ENCODE data around the gene RFX6.

RFX6 gene

DNA sequence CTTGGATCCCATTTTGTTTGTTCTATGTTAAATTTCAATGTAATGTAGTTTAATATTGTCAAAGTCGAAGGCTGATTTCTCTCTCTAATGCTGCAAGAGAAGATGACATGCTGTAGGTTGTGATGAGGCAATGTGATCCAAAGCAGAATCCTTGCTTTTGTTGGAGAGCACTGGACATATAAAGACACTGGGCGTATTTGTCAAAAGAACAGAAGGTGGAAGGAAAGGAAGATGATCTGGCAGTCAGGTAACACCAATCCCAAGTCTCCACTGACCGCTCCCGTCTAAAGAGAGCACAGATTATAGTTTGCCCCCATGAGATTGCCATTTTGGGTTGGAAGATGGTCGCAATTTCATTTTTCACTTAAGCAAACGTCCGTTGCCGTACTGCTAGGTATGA is 935 bp upstream of the RFX6 start:
- Mint-ChIP-seq H3K4me1 (peaks cover 8% of the 10 kb centered on the region), H3K36me3 (no peaks in the 10 kb centered on the region), H3K27ac (no peak overlapping the region), H3K4me3 (peak overlapping the region; percentile 7), H3K27me3 (peaks cover 9% of the 10 kb centered on the region), H3K9me3 (peaks cover 3% of the 10 kb centered on the region)
- ATAC-seq (ENCODE audit: low read depth) (no peak), DNase-seq (ENCODE audit: low spot score in 2 of 2) (no peak)

DNA sequence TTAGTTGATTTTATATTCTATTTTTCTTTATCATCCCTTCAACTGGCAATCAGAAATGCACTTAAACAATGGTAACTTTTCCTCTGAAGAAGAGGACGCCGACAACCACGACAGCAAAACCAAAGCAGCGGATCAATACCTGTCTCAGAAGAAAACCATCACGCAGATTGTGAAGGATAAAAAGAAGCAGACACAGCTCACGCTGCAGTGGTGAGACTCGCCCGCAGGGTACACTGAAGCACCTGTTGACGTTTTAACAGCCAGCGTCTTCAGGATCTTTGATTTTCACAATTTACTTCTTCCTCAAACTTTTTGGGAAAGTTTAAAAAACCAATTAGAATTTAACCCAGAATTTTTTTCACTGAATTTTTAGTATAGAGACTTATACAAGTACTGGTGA is 701 bp downstream of the RFX6 start:
- Mint-ChIP-seq H3K27ac (no peak overlapping the region), H3K36me3 (no peaks in the 10 kb centered on the region), H3K4me3 (no peak overlapping the region), H3K4me1 (peaks cover 8% of the 10 kb centered on the region), H3K27me3 (peaks cover 7% of the 10 kb centered on the region), H3K9me3 (no peaks in the 10 kb centered on the region)
- ATAC-seq (ENCODE audit: low read depth) (no peak), DNase-seq (ENCODE audit: low spot score in 2 of 2) (no peak)

GRCh38 chr6:116881236-116881635 is 4.2 kb downstream of the RFX6 start:
- Mint-ChIP-seq H3K4me3 (no peak overlapping the region), H3K36me3 (no peaks in the 10 kb centered on the region), H3K4me1 (peaks cover 6% of the 10 kb centered on the region), H3K27me3 (peaks cover 3% of the 10 kb centered on the region), H3K27ac (no peak overlapping the region), H3K9me3 (no peaks in the 10 kb centered on the region)
- ATAC-seq (ENCODE audit: low read depth) = no peak
- no peak for DNase-seq (ENCODE audit: low spot score in 2 of 2)

GRCh38 chr6:116883005-116883404 is 6.0 kb downstream of the RFX6 start:
- H3K27me3 Mint-ChIP-seq = no peaks in the 10 kb centered on the region
- no peak for ATAC-seq (ENCODE audit: low read depth)
- H3K36me3 Mint-ChIP-seq = no peaks in the 10 kb centered on the region
- no peaks in the 10 kb centered on the region for H3K9me3 Mint-ChIP-seq
- no peak overlapping the region for H3K27ac Mint-ChIP-seq
- no peak for DNase-seq (ENCODE audit: low spot score in 2 of 2)
- no peaks in the 10 kb centered on the region for H3K4me1 Mint-ChIP-seq
- H3K4me3 Mint-ChIP-seq = no peak overlapping the region

- H3K9me3 Mint-ChIP-seq = no peaks in the 10 kb centered on the region
Measured at GRCh38 chr6:116884530-116884929, 7.5 kb downstream of the RFX6 start.

DNA sequence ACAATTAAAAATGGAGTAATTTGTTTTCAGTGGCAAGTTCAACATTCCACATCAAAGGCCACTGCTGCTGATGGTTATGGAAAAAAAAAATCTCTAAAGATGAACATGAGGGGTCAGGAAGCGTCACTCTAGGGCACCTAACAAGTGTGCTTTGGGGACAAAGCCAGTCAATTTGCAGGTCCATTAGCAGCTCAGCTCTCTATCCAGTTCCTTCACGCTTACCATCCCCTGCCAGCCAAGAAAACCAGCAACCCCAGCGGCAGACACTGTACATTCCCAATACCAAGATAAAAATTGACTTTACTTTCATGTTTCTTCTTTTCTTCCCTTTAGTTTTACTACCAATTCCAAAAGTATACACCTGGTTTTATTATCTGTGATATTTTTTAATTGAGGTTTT is 10.1 kb downstream of the RFX6 start:
- no peaks in the 10 kb centered on the region for H3K9me3 Mint-ChIP-seq
- H3K27me3 Mint-ChIP-seq = no peaks in the 10 kb centered on the region
- no peak for ATAC-seq (ENCODE audit: low read depth)

More at GRCh38 chr6:116884530-116884929, 7.5 kb downstream of the RFX6 start:
- Mint-ChIP-seq H3K4me3 (no peak overlapping the region), H3K27me3 (no peaks in the 10 kb centered on the region), H3K27ac (no peak overlapping the region), H3K4me1 (no peaks in the 10 kb centered on the region), H3K36me3 (no peaks in the 10 kb centered on the region)
- DNase-seq (ENCODE audit: low spot score in 2 of 2) (no peak), ATAC-seq (ENCODE audit: low read depth) (no peak)

DNA sequence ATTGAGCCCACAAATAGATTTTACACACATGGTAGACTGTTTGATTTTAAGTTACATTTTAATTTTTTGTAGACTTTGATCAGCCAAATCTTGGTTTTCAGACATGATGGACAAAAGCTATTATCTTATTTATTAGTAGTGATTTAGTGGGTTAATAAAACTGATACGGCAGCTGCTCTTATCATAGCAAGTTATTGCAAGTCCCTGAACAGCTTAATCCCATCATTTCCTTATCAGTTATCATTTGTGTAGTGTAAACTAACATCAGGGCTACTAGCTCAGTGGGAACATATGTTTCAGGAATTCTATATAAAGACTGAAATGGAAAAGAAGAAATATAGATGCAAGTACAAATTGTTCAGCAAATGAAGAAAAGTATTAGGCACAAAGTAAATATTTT is 10.9 kb downstream of the RFX6 start:
- H3K27me3 Mint-ChIP-seq = no peaks in the 10 kb centered on the region
- no peaks in the 10 kb centered on the region for H3K36me3 Mint-ChIP-seq
- no peak for DNase-seq (ENCODE audit: low spot score in 2 of 2)
- H3K4me3 Mint-ChIP-seq = no peak overlapping the region
- H3K27ac Mint-ChIP-seq = no peak overlapping the region
- H3K9me3 Mint-ChIP-seq = no peaks in the 10 kb centered on the region
- no peaks in the 10 kb centered on the region for H3K4me1 Mint-ChIP-seq
- no peak for ATAC-seq (ENCODE audit: low read depth)

More for the DNA sequence above, 10.1 kb downstream of the RFX6 start:
- H3K36me3 Mint-ChIP-seq = no peaks in the 10 kb centered on the region
- no peak overlapping the region for H3K27ac Mint-ChIP-seq
- no peak overlapping the region for H3K4me3 Mint-ChIP-seq
- no peaks in the 10 kb centered on the region for H3K4me1 Mint-ChIP-seq
- DNase-seq (ENCODE audit: low spot score in 2 of 2) = no peak

GRCh38 chr6:116888732-116889360 is 11.8 kb downstream of the RFX6 start:
- no peaks in the 10 kb centered on the region for H3K4me1 Mint-ChIP-seq
- H3K9me3 Mint-ChIP-seq = no peaks in the 10 kb centered on the region
- H3K27me3 Mint-ChIP-seq = no peaks in the 10 kb centered on the region
- H3K36me3 Mint-ChIP-seq = no peaks in the 10 kb centered on the region
- H3K4me3 Mint-ChIP-seq = no peak overlapping the region
- ATAC-seq (ENCODE audit: low read depth) = no peak
- H3K27ac Mint-ChIP-seq = no peak overlapping the region
- no peak for DNase-seq (ENCODE audit: low spot score in 2 of 2)

DNA sequence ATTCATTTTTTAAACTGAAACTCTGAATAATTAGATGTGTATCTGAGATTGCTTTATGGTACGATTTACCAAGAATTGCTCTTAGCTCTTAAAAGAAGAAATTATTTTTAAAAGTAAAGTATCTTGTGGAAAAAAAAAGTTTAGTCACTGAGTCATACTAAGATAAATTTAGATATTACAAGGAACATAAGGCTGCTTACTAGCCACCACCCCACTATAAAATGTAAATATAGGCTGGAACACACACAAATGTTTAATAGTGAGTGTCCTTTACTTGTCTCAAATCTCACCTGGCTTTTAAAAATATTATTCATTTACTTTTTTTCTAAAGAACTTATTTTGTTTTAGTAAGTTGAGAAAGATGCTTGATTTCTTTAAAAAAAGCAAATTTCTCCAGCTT is 17.6 kb downstream of the RFX6 start:
- ATAC-seq (ENCODE audit: low read depth) = no peak
- no peaks in the 10 kb centered on the region for H3K4me1 Mint-ChIP-seq
- DNase-seq (ENCODE audit: low spot score in 2 of 2) = no peak
- H3K27me3 Mint-ChIP-seq = peaks cover 2% of the 10 kb centered on the region
- no peaks in the 10 kb centered on the region for H3K36me3 Mint-ChIP-seq
- H3K9me3 Mint-ChIP-seq = peaks cover 2% of the 10 kb centered on the region
- no peak overlapping the region for H3K4me3 Mint-ChIP-seq
- no peak overlapping the region for H3K27ac Mint-ChIP-seq

DNA sequence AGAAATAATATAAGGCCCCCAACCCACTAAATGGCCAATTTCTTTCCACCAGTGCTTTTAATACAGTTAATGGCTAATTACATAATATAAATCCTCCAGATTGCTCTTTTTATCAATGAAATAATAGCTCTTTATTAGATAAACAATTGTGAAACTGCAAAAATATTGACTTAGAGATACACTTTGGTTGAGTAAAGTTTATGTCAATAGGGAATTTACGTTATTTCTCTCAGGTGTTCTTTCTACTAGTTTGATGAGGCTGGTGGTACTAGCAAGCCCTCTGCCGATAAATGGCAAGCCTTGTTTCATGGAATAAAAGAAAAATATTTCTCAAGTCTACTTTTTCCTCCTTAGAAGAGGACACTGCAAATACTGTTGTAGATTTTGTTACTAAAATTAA is 18.9 kb downstream of the RFX6 start:
- Mint-ChIP-seq H3K4me3 (no peak overlapping the region), H3K9me3 (peaks cover 2% of the 10 kb centered on the region)
- no peak for ATAC-seq (ENCODE audit: low read depth)

DNA sequence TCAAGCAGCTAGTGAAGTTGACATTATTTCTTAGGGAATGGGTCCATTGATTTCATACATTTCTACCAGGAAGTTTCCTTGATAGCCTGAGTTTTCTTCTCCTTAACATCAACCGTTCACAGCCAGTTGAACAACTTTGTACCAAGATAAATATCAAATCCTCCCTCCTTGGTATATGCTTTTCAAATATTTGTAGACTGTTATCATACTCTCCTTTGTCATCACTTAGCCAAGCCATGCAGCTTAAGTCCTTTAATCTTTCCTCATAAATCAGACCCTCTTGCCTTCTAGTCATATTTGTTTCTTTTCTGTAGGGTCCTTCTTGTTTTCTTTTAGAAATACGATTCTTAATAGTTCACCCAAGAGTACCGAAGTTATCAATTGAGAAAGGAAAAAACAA is 25.6 kb downstream of the RFX6 start:
- H3K4me1 Mint-ChIP-seq = no peaks in the 10 kb centered on the region
- DNase-seq (ENCODE audit: low spot score in 2 of 2) (no peak), ATAC-seq (ENCODE audit: low read depth) (no peak)
- H3K27ac Mint-ChIP-seq = no peak overlapping the region
- no peaks in the 10 kb centered on the region for H3K36me3 Mint-ChIP-seq
- H3K9me3 Mint-ChIP-seq = peaks cover 14% of the 10 kb centered on the region
- peaks cover 2% of the 10 kb centered on the region for H3K27me3 Mint-ChIP-seq
- H3K4me3 Mint-ChIP-seq = no peak overlapping the region

More for the DNA sequence above, 18.9 kb downstream of the RFX6 start:
- Mint-ChIP-seq H3K4me1 (no peaks in the 10 kb centered on the region), H3K27me3 (peaks cover 2% of the 10 kb centered on the region), H3K36me3 (no peaks in the 10 kb centered on the region), H3K27ac (no peak overlapping the region)
- no peak for DNase-seq (ENCODE audit: low spot score in 2 of 2)

DNA sequence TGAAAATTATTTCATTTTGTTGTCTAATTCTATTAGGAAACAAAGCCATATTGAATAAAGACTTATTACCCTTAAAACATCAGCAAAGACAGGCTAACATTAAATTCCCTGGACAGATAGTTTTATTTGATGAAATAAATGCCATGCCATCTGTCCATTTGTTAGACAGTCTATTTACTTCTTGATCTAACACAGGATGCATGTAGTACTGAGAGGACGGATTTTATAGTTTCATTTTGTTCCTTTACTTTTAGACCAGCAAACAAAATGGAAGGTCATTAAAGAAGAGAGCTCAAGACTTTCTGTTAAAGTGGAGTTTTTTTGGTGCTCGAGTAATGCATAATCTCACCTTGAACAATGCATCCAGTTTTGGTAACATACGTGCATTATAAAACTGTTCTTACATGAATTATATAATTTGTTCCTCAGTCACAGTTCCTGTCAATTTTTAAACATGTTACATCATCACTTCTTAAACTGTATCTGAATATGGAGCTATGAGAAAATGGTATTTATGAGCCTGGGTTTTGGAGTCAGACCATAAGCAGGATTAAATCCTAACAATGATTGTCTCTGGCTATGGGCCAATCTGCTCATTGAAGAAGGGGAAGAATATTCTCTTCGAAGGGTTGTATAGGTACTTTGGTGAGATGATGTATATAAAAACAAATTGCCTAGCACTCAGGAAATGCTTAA is 46.0 kb downstream of the RFX6 start:
- no peaks in the 10 kb centered on the region for H3K9me3 Mint-ChIP-seq
- H3K36me3 Mint-ChIP-seq = no peaks in the 10 kb centered on the region
- no peaks in the 10 kb centered on the region for H3K4me1 Mint-ChIP-seq
- ATAC-seq (ENCODE audit: low read depth) (no peak), DNase-seq (ENCODE audit: low spot score in 2 of 2) (no peak)
- H3K27me3 Mint-ChIP-seq = no peaks in the 10 kb centered on the region
- H3K4me3 Mint-ChIP-seq = no peak overlapping the region
- no peak overlapping the region for H3K27ac Mint-ChIP-seq

- no peak for ATAC-seq (ENCODE audit: low read depth)
- no peaks in the 10 kb centered on the region for H3K4me1 Mint-ChIP-seq
- no peak overlapping the region for H3K4me3 Mint-ChIP-seq
- H3K36me3 Mint-ChIP-seq = no peaks in the 10 kb centered on the region
- no peaks in the 10 kb centered on the region for H3K27me3 Mint-ChIP-seq
- H3K27ac Mint-ChIP-seq = no peak overlapping the region
- H3K9me3 Mint-ChIP-seq = no peaks in the 10 kb centered on the region
- DNase-seq (ENCODE audit: low spot score in 2 of 2) = no peak
Measured at GRCh38 chr6:116924245-116924644, 47.2 kb downstream of the RFX6 start.

GRCh38 chr6:116925088-116925794 is 48.2 kb downstream of the RFX6 start:
- no peaks in the 10 kb centered on the region for H3K4me1 Mint-ChIP-seq
- no peaks in the 10 kb centered on the region for H3K9me3 Mint-ChIP-seq
- H3K4me3 Mint-ChIP-seq = no peak overlapping the region
- H3K27ac Mint-ChIP-seq = no peak overlapping the region
- ATAC-seq (ENCODE audit: low read depth) (no peak), DNase-seq (ENCODE audit: low spot score in 2 of 2) (no peak)
- H3K36me3 Mint-ChIP-seq = no peaks in the 10 kb centered on the region
- H3K27me3 Mint-ChIP-seq = no peaks in the 10 kb centered on the region
